Muscle of leg (tissue), 11 donors: ENCODE data around the gene DHRS1. TPM values are rescaled to one million over a fixed set of nuclear protein-coding genes. Genes with fewer than 3 reads are reported as not detected.

ENCODE experiments used
- DNase-seq: peaks from one replicate; pipeline ENCODE4 v3.0.0; 2013
- H3K27ac ChIP-seq: one replicate; pipeline ENCODE4 v1.5.1; 2013; ENCODE audit warnings: mild to moderate bottlenecking, low read length, control low read depth
- H3K27me3 ChIP-seq: one replicate; pipeline ENCODE4 v1.6.1; 2013; ENCODE audit warnings: low read length; ENCODE audit not compliant: control insufficient read depth, insufficient read depth
- H3K36me3 ChIP-seq: one replicate; pipeline ENCODE4 v1.6.1; 2013; ENCODE audit warnings: low read length; ENCODE audit not compliant: control insufficient read depth, insufficient read depth
- H3K4me1 ChIP-seq: one replicate; pipeline ENCODE4 v1.6.1; 2013; ENCODE audit warnings: low read length; ENCODE audit not compliant: control insufficient read depth, insufficient read depth
- H3K4me3 ChIP-seq: one replicate; pipeline ENCODE4 v1.5.1; 2013; ENCODE audit warnings: low read length, control low read depth
- H3K9me3 ChIP-seq: replicated peaks from 2 replicates; pipeline ENCODE4 v1.6.1; 2013; ENCODE audit warnings: low read depth, low read length; ENCODE audit not compliant: control insufficient read depth
- WGBS: methylation state at CpG from one replicate; pipeline ENCODE4 v1.1.5; 2013; ENCODE audit warnings: missing lambda C conversion rate; ENCODE audit not compliant: insufficient coverage; 5-methylcytosine and 5-hydroxymethylcytosine counted together
- polyA plus RNA-seq, 8 donors: library from polyadenylated mRNA; unstranded; fragments of 120-200 nt; gene quantifications; one replicate each; pipeline versions ENCODE4 v1.2.1 to v1.2.3, GENCODE V29; 2013; ENCODE audit warnings: inconsistent platforms in 1 of 8, low replicate concordance in 1 of 8; ENCODE audit not compliant: insufficient read length in 8 of 8, insufficient read depth in 1 of 8
- total RNA-seq: library from RNA; stranded (reverse); fragments of 120-200 nt; gene quantifications from one replicate; pipeline ENCODE4 v1.2.4, GENCODE V29; 2013

Gene DHRS1
- total and polyA plus RNA-seq, 9 donors: 6.9 to 24.5 (median 16.7) TPM

DNA sequence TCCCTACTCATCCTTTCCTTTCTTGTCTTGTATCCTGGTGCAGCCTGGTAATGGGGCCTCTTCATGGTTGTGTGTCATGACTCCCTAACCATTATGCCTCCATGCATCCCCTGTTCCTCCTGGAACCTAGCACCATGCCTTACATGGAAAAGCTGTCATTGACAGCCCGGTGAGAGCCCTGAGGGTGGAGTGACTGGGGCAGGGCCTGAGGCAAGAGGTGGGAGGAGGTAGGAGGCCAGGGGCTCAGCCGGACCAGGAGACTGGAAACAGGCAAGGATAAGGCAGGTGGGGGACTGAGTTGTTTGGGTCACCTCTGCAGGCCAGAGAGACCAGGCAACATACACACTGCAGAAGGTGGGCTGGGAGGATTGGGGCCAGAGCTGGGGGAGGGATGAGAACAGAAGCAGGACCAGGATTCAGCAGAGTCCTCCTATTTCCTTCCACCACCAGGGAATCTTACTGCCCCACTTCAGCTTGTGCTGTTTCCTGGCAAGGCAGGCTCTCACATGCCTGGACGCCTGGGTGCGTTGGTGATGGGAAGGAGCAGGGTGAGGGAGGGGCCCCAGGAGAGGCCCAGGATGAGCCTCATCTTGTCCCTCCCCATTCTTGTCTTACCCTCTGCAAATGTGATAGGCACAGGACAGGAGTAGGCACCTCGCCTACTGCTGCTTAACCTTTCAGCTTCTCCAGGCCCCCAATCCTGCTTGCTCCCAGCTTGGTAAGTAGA, 10.1 kb upstream of the DHRS1 start, which contains the start of gene LTB4R2:
LTB4R2 (plus strand) TSS at position 603 of the 727 bp plus-strand sequence. CDS start 525 bp downstream, outside the sequence.
- Histone ChIP-seq H3K36me3 (peaks cover 32% of the 10 kb centered on the region), H3K27me3 (peaks cover 1% of the 10 kb centered on the region), H3K4me3 (peak within 1 kb of the TSS; percentile 43), H3K4me1 (peaks cover 36% of the 10 kb centered on the region), H3K27ac (peak within 1 kb of the TSS; percentile 81), H3K9me3 (no peaks in the 10 kb centered on the region)
- 86% methylated on average over 1 of the region's 5 CpGs for WGBS
- no peak for DNase-seq

GRCh38 chr14:24308342-24309124, 9.0 kb upstream of the DHRS1 start:
- peaks cover 44% of the 10 kb centered on the region for H3K36me3 ChIP-seq

DNA sequence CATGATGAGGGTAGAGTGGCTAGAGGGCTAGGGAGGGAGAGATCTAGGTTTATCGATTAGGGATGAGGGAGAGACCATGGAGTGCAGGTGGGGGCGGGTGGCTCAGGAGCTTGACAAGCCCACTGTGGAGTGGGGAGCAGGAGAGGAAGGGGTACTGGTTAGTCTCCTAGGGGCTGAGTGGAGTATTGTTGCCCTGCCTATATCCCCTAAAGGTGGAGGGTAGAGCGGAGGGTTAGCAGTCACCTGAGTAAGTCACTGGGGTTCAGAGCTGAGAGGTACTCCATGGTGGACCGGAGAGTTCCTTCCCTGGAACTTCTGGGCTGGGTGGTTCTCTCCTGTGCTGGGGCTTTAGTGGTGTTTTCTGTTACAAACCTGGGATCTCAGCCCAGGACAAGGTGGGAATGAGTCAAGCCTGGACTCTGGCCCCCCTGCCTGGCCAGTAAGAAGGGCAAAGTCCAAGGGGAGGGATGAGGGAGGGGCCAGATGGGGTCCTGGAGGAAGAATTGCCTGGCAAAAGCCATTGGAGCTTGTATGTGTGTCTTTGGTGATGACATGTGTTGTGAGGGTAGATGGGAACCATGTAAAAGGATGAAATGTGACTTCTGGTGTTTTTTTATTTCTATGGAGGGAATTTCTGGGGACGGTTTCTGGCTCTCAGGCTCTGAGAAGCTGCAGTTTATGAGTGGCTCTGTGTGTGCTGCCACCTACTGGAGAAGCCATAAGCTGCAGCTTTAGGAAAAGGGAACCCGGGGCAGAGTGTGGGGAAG, 8.2 kb upstream of the DHRS1 start, which contains the start of gene CIDEB:
CIDEB (minus strand) TSS at position 403 of the 767 bp plus-strand sequence; CDS start at position 284, 119 bp downstream.
- Histone ChIP-seq H3K36me3 (peaks cover 52% of the 10 kb centered on the region), H3K27me3 (no peaks in the 10 kb centered on the region), H3K4me1 (peaks cover 27% of the 10 kb centered on the region), H3K9me3 (no peaks in the 10 kb centered on the region), H3K27ac (no peak within 1 kb of the TSS), H3K4me3 (no peak within 1 kb of the TSS)
- peak; percentile 71 for DNase-seq
- 75% methylated on average over 5 of the region's 6 CpGs for WGBS

More at GRCh38 chr14:24308342-24309124, 9.0 kb upstream of the DHRS1 start:
- Histone ChIP-seq H3K9me3 (no peaks in the 10 kb centered on the region), H3K27ac (no peak overlapping the region), H3K4me1 (peaks cover 33% of the 10 kb centered on the region), H3K4me3 (no peak overlapping the region), H3K27me3 (no peaks in the 10 kb centered on the region)
- WGBS: 87% methylated on average over 6 of the region's 7 CpGs
- DNase-seq: no peak

DNA sequence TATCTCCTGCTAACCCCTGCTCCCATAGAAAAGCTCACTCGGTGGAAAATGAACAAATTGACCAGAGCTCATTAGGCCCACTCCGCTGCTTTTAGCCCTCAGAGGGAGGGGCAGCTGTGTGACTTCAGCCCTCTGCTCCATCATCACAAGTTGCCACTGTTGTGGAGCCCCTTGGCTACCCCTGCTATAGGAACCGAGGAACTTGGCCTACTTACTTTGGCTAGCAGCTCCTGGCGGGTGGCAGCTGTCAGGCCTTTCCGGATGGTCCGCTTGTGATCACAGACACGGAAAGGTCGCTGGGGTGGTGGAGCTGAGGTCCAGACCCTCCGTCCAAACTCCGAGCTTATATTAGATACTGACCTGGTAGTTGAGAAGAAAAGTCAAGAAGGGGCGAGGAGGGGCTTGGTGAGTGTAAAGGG, 7.6 kb upstream of the DHRS1 start:
- 96% methylated on average over 9 of the region's 11 CpGs for WGBS
- no peak for DNase-seq
- peaks cover 21% of the 10 kb centered on the region for H3K4me1 ChIP-seq
- H3K36me3 ChIP-seq: peaks cover 58% of the 10 kb centered on the region
- no peaks in the 10 kb centered on the region for H3K27me3 ChIP-seq
- H3K9me3 ChIP-seq: no peaks in the 10 kb centered on the region
- H3K27ac ChIP-seq: no peak overlapping the region
- no peak overlapping the region for H3K4me3 ChIP-seq

- no peak for DNase-seq
- Histone ChIP-seq H3K4me3 (no peak overlapping the region), H3K4me1 (peaks cover 15% of the 10 kb centered on the region), H3K36me3 (peaks cover 69% of the 10 kb centered on the region), H3K27me3 (no peaks in the 10 kb centered on the region), H3K27ac (no peak overlapping the region), H3K9me3 (no peaks in the 10 kb centered on the region)
- 98% methylated on average over 11 of the region's 11 CpGs for whole genome bisulfite sequencing
These were observed 4.4 kb upstream of the DHRS1 start for GRCh38 chr14:24304019-24304387.

DNA sequence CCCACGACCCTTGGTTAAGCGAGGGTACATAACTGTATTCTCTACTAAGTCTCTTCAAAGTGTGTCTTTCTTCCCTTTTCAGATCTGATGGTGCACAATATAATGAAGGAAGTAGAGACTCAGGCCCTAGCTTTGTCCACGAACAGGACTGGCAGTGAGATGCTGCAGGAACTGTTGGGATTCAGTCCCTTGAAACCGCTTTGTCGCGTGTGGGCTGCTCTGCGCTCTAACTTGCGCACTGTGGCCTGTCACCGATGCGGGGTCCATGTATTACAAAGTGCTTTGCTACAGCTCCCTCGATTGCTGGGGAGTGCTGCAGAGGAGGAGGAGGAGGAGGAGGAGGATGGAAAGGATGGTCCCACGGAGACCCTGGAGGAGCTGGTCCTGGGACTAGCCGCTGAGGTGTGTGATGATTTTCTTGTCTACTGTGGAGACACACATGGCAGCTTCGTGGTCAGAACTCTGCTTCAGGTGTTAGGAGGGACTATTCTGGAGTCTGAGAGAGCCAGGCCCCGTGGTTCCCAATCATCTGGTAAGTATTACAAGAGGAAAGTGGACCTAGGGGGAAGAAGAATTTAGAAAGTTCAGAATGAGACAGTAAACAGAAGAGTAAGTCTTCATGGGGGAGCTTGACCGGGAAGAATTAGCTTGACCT, 873 bp upstream of the DHRS1 start:
- DNase-seq: no peak
- H3K4me1 ChIP-seq: peaks cover 20% of the 10 kb centered on the region
- no peaks in the 10 kb centered on the region for H3K27me3 ChIP-seq
- no peaks in the 10 kb centered on the region for H3K9me3 ChIP-seq
- H3K4me3 ChIP-seq: peak overlapping the region; percentile 97
- WGBS: 44% methylated on average over 12 of the region's 16 CpGs
- peak overlapping the region; percentile 67 for H3K27ac ChIP-seq
- H3K36me3 ChIP-seq: peaks cover 54% of the 10 kb centered on the region

DNA sequence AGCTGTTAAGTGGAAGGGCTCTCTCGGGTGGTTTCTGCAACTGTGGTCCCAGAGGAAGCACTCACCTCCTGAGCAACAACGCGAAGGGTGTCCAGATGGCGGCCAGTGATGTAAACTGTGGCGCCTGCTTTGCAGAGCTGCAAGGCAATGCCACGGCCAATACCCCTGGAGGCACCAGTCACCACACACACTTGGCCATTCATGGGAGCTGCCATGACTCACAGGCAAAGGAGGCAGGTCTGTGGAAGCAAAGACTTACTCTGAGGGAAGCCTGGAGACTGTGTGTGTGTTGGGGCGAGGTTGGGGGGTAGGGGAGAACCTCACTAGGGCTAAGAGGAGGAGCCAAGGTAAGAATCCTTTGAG, 707 bp downstream of the DHRS1 start:
- Histone ChIP-seq H3K4me3 (peak overlapping the region; percentile 97), H3K9me3 (no peaks in the 10 kb centered on the region), H3K36me3 (peaks cover 41% of the 10 kb centered on the region), H3K4me1 (peaks cover 20% of the 10 kb centered on the region), H3K27ac (peak overlapping the region; percentile 84), H3K27me3 (no peaks in the 10 kb centered on the region)
- 67% methylated on average over 7 of the region's 7 CpGs for WGBS
- DNase-seq: no peak

GRCh38 chr14:24297190-24297964, 2.2 kb downstream of the DHRS1 start:
- no peak for DNase-seq
- H3K27ac ChIP-seq: no peak overlapping the region
- H3K4me3 ChIP-seq: no peak overlapping the region
- WGBS: 53% methylated on average over 5 of the region's 5 CpGs
- H3K27me3 ChIP-seq: no peaks in the 10 kb centered on the region
- H3K9me3 ChIP-seq: no peaks in the 10 kb centered on the region
- H3K36me3 ChIP-seq: peaks cover 30% of the 10 kb centered on the region
- H3K4me1 ChIP-seq: peaks cover 20% of the 10 kb centered on the region
